Measurements from ENCODE around the gene ZCCHC9.

GRCh38 chr5:81354093-81354492, 52.7 kb downstream of the ZCCHC9 start:
- TF ChIP-seq POLR2AphosphoS5 (IDR thresholded peaks at IDR 0.05; ENCODE audit: borderline replicate concordance, low read depth, low read length) (no peak), EZH2 (IDR thresholded peaks at IDR 0.05) (no peak)

Data from SK-N-MC (cell line).